HCT116 (cell line): ENCODE data around the gene KLHDC9.

Source experiments
- EZH2 ChIP-seq: fragments of 200-600 bp; sonication (generic); IDR thresholded peaks from 2 replicates; pipeline ENCODE4 v1.6.1; 2017; ENCODE audit warnings: antibody characterized with exemption, mixed run types
- SRF ChIP-seq: IDR thresholded peaks from 2 replicates; pipeline ENCODE4 v1.6.1; 2012; ENCODE audit warnings: low read depth
- YY1 ChIP-seq: IDR thresholded peaks from 2 replicates; pipeline ENCODE4 v1.6.1; 2011; ENCODE audit warnings: low read length, low read depth, moderate library complexity, mild to moderate bottlenecking; ENCODE audit not compliant: insufficient replicate concordance; ENCODE audit errors: extremely low read depth
- TF ChIP-seq, protein P1 (sequence below), 3 experiments: fragments of 200-600 bp in 1 of 3; sonication (generic) in 1 of 3; IDR thresholded peaks in 2 of 3; conservative IDR thresholded peaks in 1 of 3; 2 replicates each; pipeline ENCODE4 v1.5.1; 2012 to 2017; ENCODE audit warnings: low read depth in 2 of 3, low read length in 2 of 3, antibody characterized with exemption in 1 of 3, borderline replicate concordance in 1 of 3, control low read depth in 1 of 3, mild to moderate bottlenecking in 1 of 3, mixed read lengths in 1 of 3, mixed run types in 1 of 3, moderate library complexity in 1 of 3; ENCODE audit not compliant: insufficient read depth in 1 of 3
- TF ChIP-seq, protein P2 (sequence below): IDR thresholded peaks from 2 replicates; pipeline ENCODE4 v1.6.1; 2012

DNA sequence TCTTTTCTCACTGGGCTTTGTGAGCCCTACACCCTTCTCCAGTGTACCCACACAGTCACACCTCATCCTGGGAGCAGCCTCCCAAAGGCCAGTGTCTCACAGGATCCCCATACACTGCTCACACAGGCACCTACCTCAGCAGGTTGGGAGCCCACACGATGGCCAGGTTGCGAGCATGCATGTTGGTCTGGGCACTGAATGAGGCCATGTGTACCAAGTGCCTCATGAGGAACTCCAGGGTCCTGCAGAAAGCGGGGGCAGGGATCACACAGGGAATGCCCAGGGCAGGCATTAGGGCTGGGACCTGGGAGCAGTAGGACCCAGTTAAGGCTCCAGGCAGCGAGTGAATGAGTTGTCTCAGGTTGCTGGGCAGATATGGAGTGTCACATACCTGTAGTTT lies 43.9 kb upstream of the KLHDC9 start:
- TF ChIP-seq, protein P1, sequence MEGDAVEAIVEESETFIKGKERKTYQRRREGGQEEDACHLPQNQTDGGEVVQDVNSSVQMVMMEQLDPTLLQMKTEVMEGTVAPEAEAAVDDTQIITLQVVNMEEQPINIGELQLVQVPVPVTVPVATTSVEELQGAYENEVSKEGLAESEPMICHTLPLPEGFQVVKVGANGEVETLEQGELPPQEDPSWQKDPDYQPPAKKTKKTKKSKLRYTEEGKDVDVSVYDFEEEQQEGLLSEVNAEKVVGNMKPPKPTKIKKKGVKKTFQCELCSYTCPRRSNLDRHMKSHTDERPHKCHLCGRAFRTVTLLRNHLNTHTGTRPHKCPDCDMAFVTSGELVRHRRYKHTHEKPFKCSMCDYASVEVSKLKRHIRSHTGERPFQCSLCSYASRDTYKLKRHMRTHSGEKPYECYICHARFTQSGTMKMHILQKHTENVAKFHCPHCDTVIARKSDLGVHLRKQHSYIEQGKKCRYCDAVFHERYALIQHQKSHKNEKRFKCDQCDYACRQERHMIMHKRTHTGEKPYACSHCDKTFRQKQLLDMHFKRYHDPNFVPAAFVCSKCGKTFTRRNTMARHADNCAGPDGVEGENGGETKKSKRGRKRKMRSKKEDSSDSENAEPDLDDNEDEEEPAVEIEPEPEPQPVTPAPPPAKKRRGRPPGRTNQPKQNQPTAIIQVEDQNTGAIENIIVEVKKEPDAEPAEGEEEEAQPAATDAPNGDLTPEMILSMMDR (IDR thresholded peaks at IDR 0.05 in 2 of 3, conservative IDR thresholded peaks at IDR 0.05 in 1 of 3; ENCODE audit: borderline replicate concordance in 1 of 3, insufficient read depth in 1 of 3, low read depth in 2 of 3, low read length in 2 of 3), result no peak
- TF ChIP-seq YY1 (no peak), EZH2 (no peak), SRF (no peak)
- TF ChIP-seq, protein P2, sequence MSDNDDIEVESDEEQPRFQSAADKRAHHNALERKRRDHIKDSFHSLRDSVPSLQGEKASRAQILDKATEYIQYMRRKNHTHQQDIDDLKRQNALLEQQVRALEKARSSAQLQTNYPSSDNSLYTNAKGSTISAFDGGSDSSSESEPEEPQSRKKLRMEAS, result no peak
